GM21619 (cell line): ENCODE measurements around the gene IP6K2.
"Not testable (repeated sequence)": the region's sequence is repeated elsewhere in the genome, so short reads cannot be mapped to it uniquely, and the experiment has no call there.

Experiments used
- ATAC-seq: cut with Tn5 transposase; IDR thresholded peaks from one replicate; pipeline ENCODE4 v1.9.1; 2021; ENCODE audit not compliant: unreplicated experiment

IP6K2 gene

DNA sequence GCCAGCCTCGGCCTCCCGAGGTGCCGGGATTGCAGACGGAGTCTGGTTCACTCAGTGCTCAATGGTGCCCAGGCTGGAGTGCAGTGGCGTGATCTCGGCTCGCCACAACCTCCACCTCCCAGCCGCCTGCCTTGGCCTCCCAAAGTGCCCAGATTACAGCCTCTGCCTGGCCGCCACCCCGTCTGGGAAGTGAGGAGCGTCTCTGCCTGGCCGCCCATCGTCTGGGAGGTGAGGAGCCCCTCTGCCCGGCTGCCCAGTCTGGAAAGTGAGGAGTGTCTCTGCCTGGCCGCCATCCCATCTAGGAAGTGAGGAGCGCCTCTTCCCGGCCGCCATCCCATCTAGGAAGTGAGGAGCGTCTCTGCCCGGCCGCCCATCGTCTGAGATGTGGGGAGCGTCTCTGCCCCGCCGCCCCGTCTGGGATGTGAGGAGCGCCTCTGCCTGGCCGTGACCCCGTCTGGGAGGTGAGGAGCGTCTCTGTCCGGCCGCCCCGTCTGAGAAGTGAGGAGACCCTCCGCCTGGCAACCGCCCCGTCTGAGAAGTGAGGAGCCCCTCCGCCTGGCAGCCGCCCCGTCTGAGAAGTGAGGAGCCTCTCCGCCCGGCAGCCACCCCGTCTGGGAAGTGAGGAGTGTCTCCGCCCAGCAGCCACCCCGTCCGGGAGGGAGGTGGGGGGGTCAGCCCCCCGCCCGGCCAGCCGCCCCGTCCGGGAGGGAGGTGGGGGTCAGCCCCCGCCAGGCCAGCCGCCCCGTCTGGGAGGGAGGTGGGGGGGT lies 16.9 kb upstream of the IP6K2 start:
- not testable (repeated sequence) for ATAC-seq

DNA sequence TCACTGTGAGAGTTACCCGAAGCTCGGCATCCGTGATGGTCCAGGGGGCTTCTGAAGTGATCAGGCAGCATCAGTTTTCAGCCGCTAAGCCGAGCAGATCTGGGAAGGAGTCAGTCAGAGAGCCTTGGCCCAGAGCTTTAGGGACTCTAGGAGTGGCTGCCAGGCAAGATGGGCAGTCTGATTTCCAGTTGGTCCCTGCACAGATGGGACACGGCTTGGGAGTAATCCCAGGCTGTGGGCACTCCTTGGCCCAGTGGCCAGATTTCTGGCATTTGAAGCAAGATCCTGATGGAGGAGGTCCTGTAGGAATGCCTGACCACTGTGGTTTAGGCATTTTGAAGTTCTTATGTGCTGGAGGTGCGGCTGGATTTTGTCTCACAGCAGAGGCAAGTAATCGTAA lies 10.5 kb upstream of the IP6K2 start:
- no peak for ATAC-seq

DNA sequence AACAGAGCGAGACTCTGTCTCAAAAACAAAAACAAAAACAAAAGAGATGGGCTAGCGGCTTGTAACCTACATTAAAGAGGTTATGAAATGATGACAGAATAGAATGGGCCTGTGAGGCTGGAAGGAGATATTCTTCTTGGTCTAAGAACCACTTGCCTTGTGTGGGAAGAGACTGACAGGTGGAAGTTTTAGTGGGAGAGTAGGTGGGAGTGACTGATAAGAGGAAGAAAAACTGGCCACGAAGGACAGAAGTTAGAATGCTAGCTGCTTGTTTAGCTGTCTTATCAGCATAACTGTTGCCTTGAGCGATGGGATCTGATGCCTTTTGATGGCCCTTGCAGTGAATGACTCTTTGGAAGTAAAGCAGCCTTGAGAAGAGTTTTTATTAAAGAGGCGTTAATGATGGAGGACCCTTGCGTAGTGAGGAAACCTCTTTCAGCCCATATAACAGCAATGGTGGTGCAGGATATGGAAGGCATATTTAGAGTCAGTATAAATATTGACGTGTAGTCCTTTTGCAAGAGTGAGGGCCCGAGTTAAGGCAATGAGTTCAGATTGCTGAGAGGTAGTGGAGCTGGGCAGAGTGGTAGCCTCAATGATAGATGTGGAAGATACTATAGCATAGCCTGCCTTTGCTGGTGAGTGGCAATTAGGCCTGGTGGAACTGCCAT lies 8.3 kb upstream of the IP6K2 start:
- not testable (repeated sequence) for ATAC-seq

DNA sequence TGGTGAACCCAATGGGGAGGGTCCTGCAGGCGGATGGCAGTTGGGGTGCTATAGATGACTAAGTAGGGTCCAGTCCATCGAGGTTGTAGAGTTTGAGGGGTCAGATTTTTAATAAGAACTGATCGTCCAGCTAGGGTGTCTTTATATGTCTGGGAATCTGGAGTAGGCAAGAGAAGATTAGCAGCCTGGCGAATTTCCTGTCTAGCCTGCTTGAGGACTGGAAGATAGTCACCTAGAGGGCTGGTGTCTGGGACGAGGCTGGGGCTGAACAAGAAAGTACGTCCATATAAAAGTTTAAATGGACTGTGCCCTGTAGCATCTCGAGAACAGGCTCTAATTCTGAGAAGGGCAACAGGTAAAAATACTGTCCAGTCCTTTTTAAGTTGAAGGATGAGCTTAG lies 6.7 kb upstream of the IP6K2 start:
- no peak for ATAC-seq

DNA sequence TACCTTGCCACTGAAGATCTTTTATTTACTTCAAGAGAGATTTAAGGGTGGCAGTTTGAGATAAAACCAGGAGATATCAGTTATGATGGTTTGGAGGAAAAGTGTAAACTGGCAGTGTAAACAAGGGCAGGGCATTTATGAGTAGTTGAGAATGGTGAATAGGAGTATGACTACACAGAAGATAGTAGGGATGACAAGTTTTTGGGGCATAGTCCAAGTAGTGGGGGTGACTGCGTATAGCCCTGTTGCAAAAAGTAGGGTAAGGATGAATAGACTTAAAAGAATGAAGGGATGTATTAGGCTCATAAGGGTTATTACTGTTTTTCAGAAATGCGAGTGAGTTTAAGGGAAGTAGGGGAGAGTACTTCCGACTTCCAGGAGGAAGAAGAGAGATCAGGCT lies 6.3 kb upstream of the IP6K2 start:
- ATAC-seq: not testable (repeated sequence)

DNA sequence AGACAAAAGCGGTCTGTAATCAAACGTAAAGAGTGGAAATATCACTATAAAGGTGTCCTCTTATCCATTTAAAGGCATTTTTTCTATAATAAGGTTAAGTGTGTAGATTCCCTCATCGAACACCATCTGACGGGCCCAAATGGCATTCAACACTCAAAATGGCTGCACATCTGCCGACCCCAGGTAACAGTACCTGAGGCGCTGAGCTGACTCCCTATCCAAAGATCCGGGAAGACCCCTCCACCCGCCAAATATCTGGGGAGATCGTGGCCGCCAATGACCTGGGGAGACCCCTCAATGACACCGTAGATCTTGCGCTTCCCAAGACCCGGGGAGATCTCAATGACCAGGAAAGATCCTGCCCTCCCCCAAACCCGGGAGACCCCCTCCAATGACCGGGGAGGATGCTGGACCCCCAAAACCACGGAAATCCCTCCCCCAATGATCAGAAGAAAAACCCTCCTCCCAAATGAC lies 476 bp downstream of the IP6K2 start:
- no peak for ATAC-seq

DNA sequence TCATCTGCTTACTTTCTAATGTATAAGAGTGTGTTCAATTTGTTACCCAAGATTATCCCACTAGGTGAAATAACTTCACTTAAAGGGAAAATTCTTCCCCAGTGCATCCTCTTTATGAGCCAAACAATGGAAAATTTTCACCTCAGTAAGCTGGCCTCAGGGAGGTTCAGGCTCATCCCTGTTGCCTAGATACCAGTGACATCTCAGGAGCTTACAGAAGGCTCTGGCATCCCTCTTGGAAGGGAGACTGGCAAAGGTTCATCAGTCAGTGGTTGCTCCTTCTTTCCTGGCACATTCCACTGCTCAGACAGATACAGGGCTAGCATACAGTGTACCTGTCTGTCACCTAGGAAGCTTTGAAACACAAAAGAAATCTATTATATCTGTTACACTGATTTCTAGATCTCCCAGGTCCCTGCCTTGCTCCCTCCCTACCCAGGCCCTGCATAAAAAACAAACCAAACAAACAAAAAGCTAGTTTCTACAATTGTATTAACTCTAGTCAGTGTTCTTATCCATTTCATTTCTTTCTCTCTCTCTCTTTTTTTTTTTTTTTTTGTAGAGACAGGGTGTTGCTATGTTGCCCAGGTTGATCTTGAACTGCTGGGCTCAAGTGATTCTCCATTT lies 1.7 kb downstream of the IP6K2 start:
- no peak for ATAC-seq

DNA sequence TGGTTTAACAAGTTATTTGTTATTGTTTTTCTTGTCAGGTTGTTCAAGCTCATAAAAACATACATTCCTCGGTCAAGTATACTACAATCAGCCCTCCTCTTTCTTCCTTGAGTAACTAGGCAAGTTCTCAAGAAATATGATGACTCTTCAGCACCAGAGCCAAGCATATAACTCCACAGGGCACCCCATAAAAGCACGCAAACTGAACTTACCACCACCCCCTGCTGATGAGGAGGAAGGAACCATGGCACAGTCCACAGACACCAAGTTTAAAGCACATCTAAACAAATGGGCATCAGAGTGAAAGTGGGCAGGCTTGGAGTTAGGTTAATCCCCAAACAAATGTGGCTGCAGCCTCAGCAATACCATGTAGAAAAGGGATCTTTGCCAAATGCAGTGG lies 5.3 kb downstream of the IP6K2 start:
- ATAC-seq: no peak

DNA sequence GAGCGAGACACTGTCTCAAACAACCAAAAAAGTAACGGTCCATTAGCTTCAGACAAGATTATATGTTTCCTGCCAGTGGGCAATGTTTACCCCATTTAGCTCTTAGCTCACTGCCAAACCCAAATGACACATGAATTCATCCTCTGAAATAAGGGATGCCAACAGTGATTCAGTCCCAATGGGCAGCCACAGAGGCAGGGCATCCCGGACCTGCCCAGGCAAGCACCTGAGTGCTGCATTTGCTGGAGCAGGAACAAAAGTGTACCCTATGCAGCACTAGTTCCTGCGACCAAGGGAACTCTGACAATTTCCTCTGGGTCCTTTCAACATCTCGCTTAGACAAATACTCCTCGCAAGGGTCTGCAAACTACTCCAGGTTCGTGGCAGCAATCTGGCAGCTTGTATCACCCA lies 8.0 kb downstream of the IP6K2 start:
- no peak for ATAC-seq

DNA sequence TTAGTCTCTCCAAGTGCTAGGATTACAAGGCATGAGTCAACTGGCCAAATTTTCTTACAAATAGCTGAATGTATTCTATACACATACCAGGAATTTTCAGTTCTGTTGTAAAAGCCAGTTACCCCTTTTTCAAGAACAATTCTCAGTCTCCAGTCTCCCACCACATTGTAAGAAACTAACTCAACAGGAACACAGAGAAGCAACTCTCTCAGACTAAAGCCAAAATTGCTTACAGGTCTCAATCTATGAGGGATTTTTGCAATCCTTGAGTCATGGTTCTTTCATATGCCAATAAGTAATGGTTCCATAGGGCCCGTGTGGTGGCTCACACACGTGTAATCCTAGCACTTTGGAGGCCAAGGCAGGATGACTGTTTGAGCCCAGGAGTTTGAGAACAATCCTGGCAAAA lies 8.5 kb downstream of the IP6K2 start:
- no peak for ATAC-seq

DNA sequence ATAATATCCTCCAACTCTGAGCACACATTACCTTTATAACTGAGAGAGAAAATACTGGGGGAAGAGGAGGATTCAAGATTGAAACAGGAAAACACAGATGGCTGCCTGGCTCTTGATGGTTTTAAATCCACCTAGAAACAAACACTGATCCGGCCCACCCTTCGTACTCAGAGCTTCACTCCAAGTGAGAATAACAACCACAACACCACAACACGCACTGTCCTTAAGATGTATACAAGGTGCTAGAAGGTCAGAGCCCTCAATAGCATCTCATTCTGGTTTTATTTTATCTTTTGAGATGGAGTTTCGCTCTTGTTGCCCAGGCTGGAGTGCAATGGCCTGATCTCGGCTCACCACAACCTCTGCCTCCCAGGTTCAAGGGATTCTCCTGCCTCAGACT lies 9.9 kb downstream of the IP6K2 start:
- no peak for ATAC-seq

DNA sequence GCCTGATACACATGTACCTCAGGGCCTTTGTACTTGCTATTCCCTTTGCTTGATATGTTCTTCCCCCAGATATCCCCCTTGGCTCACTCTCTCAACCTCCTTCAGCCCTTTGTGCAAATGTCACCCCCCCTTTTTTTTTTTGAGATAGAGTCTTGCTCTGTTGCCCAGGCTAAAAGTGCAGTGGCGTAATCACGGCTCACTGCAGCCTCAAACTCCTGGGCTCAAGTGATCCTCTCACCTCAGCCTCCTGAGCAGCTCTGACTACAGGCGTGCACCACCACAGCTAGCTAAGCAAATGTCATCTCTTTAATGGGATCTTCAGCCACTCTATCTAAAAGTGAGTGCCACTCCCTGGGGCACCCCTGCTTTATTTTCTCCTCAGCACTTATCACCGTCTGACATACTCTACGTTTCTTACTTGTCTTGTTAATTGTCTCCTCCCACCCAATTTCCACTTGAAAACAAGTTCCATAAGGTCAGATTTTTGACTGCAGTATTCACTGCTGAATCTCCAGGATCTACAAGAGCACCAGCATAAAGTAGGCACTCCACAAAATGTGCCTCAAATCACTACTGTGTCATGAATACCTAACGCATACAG lies 14.6 kb downstream of the IP6K2 start:
- ATAC-seq: no peak

DNA sequence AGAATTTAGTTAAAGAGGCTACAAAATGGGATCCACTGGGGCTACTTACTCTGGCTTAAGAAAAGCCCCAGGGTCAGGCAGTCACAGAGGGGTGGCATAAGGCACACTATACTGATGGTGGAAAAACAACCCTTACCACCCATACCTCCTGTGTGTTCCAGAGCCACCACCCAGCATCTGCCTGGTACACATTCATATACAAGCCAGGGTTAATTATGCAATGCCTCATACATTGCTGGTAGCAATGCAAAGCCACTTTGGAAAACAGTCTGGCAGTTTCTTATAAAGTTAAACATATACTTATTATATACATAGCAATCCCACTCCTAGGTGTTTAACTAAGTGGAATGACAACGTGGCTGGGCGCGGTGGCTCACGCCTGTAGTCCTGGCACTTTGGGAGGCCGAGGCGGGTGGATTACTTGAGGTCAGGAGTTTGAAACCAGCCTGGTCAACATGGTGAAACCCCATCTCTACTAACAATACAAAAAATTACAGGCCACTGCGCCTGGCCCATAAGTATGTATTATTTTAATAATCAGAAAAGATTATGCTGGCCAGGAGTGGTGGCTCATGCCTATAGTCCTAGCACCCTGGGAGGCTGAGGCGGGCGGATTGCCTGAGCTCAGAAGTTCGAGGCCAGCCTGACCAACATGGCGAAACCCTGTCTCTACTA lies 16.2 kb downstream of the IP6K2 start:
- no peak for ATAC-seq

DNA sequence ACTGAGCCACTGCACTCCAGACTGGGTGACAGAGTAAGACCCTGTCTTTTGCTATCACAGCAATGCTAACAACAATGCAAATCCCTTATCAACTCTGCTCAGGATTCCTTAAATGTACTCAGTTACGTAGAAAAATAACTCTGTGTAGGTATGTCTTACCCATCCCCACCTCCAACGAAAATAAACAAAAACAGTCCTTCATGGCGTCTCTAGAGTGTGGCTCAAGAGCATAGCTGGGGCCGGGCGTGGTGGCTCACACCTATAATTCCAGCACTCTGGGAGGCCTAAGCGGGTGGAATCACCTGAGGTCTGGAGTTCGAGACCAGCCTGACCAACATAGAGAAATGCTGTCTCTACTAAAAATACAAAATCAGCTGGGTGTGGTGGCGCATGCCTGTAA lies 18.1 kb downstream of the IP6K2 start:
- ATAC-seq: no peak

DNA sequence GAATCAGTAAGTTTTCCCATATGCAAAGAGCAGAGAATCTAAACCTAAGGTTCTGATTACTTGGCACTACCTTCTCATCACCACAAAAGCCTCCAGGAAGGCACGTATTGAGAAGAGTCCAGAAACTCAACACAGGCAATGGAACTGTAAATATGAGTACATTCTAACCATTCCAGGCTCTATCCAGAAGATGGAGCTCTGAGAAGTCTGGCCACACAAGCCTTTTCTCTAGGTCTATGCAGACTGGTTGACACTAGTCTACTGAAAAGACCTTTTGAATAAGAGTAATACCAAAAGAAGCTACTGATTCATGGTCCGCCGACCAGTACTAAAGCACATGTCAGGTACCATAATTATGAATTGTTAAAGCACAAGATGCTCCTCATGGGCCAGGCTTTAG lies 19.1 kb downstream of the IP6K2 start:
- no peak for ATAC-seq

DNA sequence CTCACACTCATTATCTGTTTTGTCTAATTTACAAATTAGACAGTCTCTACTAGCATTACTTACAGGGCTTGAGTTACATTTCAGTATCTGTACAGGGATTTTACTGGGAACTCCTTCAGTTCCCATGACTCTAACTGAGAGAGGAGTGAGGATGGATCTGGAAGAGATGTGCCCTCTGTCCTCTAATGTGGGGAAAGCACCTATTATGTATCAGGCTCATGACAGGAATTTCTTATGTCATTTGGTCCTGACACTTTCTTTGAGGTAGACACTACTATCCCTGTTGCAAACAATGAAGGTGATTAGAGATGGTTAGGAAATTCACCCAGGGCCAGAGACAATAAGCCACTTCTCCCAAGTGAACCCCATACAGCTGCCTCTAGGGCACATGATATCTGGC lies 20.4 kb downstream of the IP6K2 start:
- no peak for ATAC-seq

DNA sequence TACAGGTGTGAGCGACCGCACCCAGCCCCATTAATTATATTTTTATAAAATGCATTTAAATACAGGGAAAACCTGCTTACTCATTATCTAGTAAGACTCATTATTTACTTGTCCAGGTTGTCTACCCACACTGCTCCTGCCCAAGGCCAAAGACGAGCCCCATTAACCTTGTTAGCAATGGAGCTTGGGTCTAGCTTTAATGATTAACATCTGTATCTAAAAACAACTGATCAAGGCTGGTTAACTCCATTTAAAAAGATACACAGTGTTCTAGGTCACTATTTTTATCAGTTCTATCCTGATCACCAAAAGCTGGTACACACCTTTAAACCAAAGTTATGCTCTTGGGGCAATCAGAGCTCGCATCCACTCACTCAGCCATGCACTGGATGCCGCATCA lies 20.9 kb downstream of the IP6K2 start:
- ATAC-seq: no peak

DNA sequence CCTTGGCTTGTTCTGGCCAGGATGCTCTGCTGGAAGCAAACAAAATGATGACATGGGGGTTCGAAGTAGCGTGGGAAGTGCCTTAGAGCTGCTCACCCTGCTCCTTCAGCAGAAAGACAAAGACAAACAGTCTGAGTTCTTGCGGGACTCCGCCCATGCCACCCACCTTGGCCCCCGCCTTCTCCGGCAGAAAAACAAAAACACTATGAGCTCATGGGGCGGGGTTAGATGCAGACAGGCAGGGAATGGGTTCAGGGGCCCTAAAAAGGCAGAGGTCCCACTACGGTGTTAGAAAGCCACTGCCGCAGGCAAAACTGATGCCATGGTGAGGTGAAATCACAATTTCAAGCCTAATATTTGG lies 21.6 kb downstream of the IP6K2 start:
- ATAC-seq: no peak

DNA sequence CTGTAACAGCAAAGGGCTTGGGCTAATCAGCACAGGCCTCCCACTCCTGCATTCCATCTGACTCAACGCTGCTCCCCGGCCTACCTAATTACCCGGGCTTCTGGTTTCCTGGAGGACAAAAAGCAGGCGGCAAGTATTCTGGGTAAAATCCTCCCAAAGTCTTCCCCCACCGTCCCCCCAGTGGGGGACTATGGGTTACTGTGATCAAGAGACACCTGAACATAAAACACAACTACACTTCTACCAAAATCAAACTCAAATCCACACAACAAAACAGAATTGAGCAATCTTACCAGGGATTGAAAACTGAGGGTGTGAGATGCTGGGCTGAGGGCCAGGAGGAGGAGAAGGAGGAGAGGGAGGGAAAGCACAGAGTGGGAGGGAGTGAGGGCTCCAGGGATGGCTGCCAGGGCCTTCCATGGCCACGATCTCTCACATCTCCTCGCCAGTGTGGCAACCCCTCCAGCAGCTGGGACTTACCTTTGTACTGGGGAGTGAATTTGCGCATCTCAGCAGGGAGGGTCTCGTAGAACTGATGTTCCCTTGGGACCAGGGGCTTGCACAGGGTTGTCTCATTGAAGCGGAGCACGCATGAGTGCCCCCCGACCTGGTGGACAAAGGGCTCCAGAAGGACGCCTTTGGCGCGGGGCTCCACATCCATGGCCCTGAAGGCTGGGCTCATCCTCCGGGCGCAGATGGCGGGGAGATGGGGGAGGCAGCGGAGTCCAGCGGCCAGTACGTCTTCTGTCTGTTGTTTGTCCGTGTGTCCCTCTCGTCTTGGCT lies 22.2 kb downstream of the IP6K2 start:
- no peak for ATAC-seq

DNA sequence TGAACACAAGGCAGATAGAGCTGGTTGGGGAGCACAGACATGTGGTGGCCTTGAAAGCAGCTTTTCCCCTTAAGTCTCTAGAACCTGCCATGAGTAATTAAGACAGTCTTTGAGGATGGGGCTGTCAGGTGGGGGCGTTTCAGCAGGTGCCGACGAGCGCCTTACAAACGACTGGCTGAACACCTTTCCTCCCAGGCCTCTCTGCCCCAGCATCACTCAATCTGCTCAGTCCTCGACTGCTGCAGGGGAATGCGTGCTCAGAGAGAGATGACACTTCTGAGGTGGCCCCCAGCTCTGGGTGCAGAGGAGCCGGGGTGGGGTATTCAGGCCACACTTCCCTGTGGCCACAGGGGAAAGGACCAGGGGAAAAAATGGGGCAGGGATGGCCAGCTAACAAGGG lies 23.2 kb downstream of the IP6K2 start:
- ATAC-seq: no peak

DNA sequence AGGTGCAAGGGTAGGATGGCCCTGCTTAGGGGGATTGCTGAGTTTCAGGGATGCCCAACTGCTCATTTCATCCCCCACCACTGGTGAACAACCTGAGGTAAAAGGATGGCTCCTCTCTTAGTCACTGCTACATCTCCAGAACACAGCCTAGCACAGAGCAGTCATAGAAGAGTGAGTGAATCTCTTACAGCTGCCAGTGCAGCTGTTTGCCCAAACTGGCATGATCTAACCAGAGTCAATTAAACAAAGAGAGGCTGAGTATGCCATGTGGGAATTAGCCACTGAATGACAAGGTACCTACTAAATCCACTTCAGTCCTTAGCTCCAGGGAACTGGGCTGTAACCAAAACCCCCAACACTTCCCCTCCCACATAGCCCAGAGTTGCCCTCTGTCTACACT lies 24.5 kb downstream of the IP6K2 start:
- no peak for ATAC-seq
